H1 (cell line): Measurements from ENCODE around the gene ZNF705A. TPM values are rescaled to one million over a fixed set of nuclear protein-coding genes. Genes with fewer than 3 reads are reported as not detected.
"Not testable (repeated sequence)": the region's sequence is repeated elsewhere in the genome, so short reads cannot be mapped to it uniquely, and the experiment has no call there.

Experiments
- CTCF ChIA-PET: fragments of 300-600 bp; sonication (Branson Sonifier 250); formaldehyde crosslinking; loops from one replicate; lab custom pipeline; 2021; ENCODE audit not compliant: partially characterized antibody; lab: Charles Lee
- POLR2A ChIA-PET: fragments of 300-600 bp; sonication (Branson Sonifier 250); formaldehyde crosslinking; loops from one replicate; lab custom pipeline; 2021; ENCODE audit warnings: inconsistent platforms; ENCODE audit not compliant: partially characterized antibody; lab: Charles Lee
- DNase-seq, 2 experiments: peaks; one replicate each; pipeline versions ENCODE4 v3.0.0 to v3.0.0-alpha.2; 2010 to 2022; ENCODE audit warnings: low spot score in 2 of 2, low read depth in 1 of 2, mixed read lengths in 1 of 2
- FAIRE-seq: peaks from 2 replicates; lab custom pipeline; 2011; peaks lifted over from hg19 to GRCh38; lab: Jason Lieb, UNC
- H2AFZ ChIP-seq: 2 replicates; pipeline ENCODE4 v1.8.1; 2012; ENCODE audit warnings: low read length, inconsistent platforms
- H2AK5ac ChIP-seq: 2 replicates; pipeline ENCODE4 v1.6.1; 2013; ENCODE audit warnings: low read depth, low read length
- H2BK120ac ChIP-seq: replicated peaks from 2 replicates; pipeline ENCODE3; 2013; ENCODE audit warnings: low read depth, low read length, inconsistent platforms
- H2BK12ac ChIP-seq: 2 replicates; pipeline ENCODE4 v1.6.1; 2013; ENCODE audit warnings: low read depth, low read length
- H2BK15ac ChIP-seq: 2 replicates; pipeline ENCODE4 v1.6.1; 2013; ENCODE audit warnings: low read length
- H2BK20ac ChIP-seq: 2 replicates; pipeline ENCODE4 v1.6.1; 2013; ENCODE audit warnings: low read length
- H2BK5ac ChIP-seq: 2 replicates; pipeline ENCODE4 v1.6.1; 2013; ENCODE audit warnings: low read depth, low read length
- H3K14ac ChIP-seq: 2 replicates; pipeline ENCODE4 v1.6.1; 2013; ENCODE audit warnings: inconsistent platforms; ENCODE audit not compliant: insufficient read length
- H3K18ac ChIP-seq: 2 replicates; pipeline ENCODE4 v1.6.1; 2013; ENCODE audit warnings: low read length; ENCODE audit errors: extremely low read depth
- H3K23ac ChIP-seq: 2 replicates; pipeline ENCODE4 v1.6.1; 2013; ENCODE audit warnings: inconsistent platforms; ENCODE audit not compliant: insufficient read length
- H3K23me2 ChIP-seq: 2 replicates; pipeline ENCODE4 v1.6.1; 2013; ENCODE audit warnings: low read depth, low read length
- H3K27ac ChIP-seq: 2 replicates; pipeline ENCODE4 v1.6.1; 2011; ENCODE audit warnings: low read depth, low read length, inconsistent platforms
- H3K27me3 ChIP-seq, 4 experiments: replicated peaks in 1 of 4; 1 replicate in 1 of 4; 2 replicates in 3 of 4; pipeline versions ENCODE4 v1.6.1 to v1.8.1; 2011 to 2013; ENCODE audit warnings: low read length in 3 of 4, mild to moderate bottlenecking in 3 of 4, inconsistent platforms in 2 of 4, mixed read lengths in 2 of 4, moderate library complexity in 1 of 4; ENCODE audit not compliant: control insufficient read depth in 3 of 4, insufficient read depth in 3 of 4; ENCODE audit errors: extremely low read depth in 1 of 4
- H3K36me3 ChIP-seq, 4 experiments: 2 replicates each; pipeline versions ENCODE4 v1.6.1 to v1.8.1; 2011 to 2013; ENCODE audit warnings: mild to moderate bottlenecking in 4 of 4, low read length in 3 of 4, moderate library complexity in 2 of 4, control low read depth in 1 of 4, inconsistent platforms in 1 of 4; ENCODE audit not compliant: insufficient read depth in 4 of 4, control insufficient read depth in 2 of 4
- H3K4ac ChIP-seq: replicated peaks from 2 replicates; pipeline ENCODE3; 2013; ENCODE audit warnings: low read length, low read depth, mixed read lengths, inconsistent platforms; ENCODE audit not compliant: insufficient read length
- H3K4me1 ChIP-seq, 4 experiments: replicated peaks in 1 of 4; 1 replicate in 1 of 4; 2 replicates in 3 of 4; pipeline versions ENCODE4 v1.6.1 to v1.8.1; 2011 to 2013; ENCODE audit warnings: low read length in 3 of 4, inconsistent platforms in 2 of 4, mixed read lengths in 1 of 4; ENCODE audit not compliant: insufficient read depth in 4 of 4, control insufficient read depth in 3 of 4
- H3K4me2 ChIP-seq, 2 experiments: 2 replicates each; pipeline versions ENCODE4 v1.6.1 to v1.8.1; 2011 to 2013; ENCODE audit warnings: low read depth in 2 of 2, low read length in 2 of 2, control low read depth in 1 of 2, inconsistent platforms in 1 of 2, mild to moderate bottlenecking in 1 of 2; ENCODE audit not compliant: insufficient read depth in 1 of 2
- H3K4me3 ChIP-seq, 4 experiments: fragments of 200-600, 300-600 bp in 1 of 4; sonication (generic), shearing (Covaris generic), sonication (Bioruptor Twin) in 1 of 4; 2 replicates each; pipeline versions ENCODE4 v1.5.1 to v1.8.1; 2011 to 2016; ENCODE audit warnings: low read length in 4 of 4, low read depth in 3 of 4, control low read depth in 2 of 4, inconsistent platforms in 2 of 4, mild to moderate bottlenecking in 2 of 4, mixed read lengths in 1 of 4, moderate library complexity in 1 of 4; ENCODE audit not compliant: insufficient read depth in 2 of 4; ENCODE audit errors: extremely low read depth in 1 of 4
- H3K56ac ChIP-seq: replicated peaks from 2 replicates; pipeline ENCODE3; 2013; ENCODE audit warnings: low read depth, mild to moderate bottlenecking, mixed read lengths, low read length, inconsistent platforms; ENCODE audit not compliant: insufficient read length
- H3K79me1 ChIP-seq: 2 replicates; pipeline ENCODE4 v1.6.1; 2013; ENCODE audit warnings: low read depth, low read length, control low read depth
- H3K79me2 ChIP-seq, 2 experiments: 2 replicates each; pipeline versions ENCODE4 v1.6.1 to v1.8.1; 2012 to 2013; ENCODE audit warnings: low read length in 2 of 2, mild to moderate bottlenecking in 2 of 2, inconsistent platforms in 1 of 2; ENCODE audit not compliant: insufficient read depth in 2 of 2, control insufficient read depth in 1 of 2
- H3K9ac ChIP-seq, 4 experiments: replicated peaks in 1 of 4; 1 replicate in 1 of 4; 2 replicates in 3 of 4; pipeline versions ENCODE4 v1.6.1 to v1.8.1; 2011 to 2013; ENCODE audit warnings: low read depth in 3 of 4, low read length in 3 of 4, control low read depth in 2 of 4, mild to moderate bottlenecking in 2 of 4, moderate library complexity in 2 of 4, inconsistent platforms in 1 of 4; ENCODE audit errors: extremely low read depth in 1 of 4
- H3K9me3 ChIP-seq, 2 experiments: 2 replicates each; pipeline versions ENCODE4 v1.6.1 to v1.8.1; 2012 to 2013; ENCODE audit warnings: mild to moderate bottlenecking in 2 of 2, moderate library complexity in 2 of 2, control low read depth in 1 of 2, inconsistent platforms in 1 of 2, low read depth in 1 of 2, low read length in 1 of 2, mixed read lengths in 1 of 2; ENCODE audit not compliant: insufficient read depth in 2 of 2
- H4K20me1 ChIP-seq, 2 experiments: replicated peaks in 1 of 2; 2 replicates each; pipeline versions ENCODE3 to v1.8.1; 2011 to 2013; ENCODE audit warnings: inconsistent platforms in 2 of 2, low read length in 2 of 2, mild to moderate bottlenecking in 1 of 2; ENCODE audit not compliant: insufficient read depth in 2 of 2, control insufficient read depth in 1 of 2
- H4K5ac ChIP-seq: 2 replicates; pipeline ENCODE4 v1.6.1; 2013; ENCODE audit warnings: low read length, low read depth, mixed read lengths, inconsistent platforms; ENCODE audit not compliant: insufficient read length
- H4K8ac ChIP-seq: 2 replicates; pipeline ENCODE4 v1.8.0; 2013; ENCODE audit warnings: mild to moderate bottlenecking, moderate library complexity, low read length, inconsistent platforms; ENCODE audit not compliant: insufficient read depth; ENCODE audit errors: extremely low read depth
- H4K91ac ChIP-seq: replicated peaks from 2 replicates; pipeline ENCODE3; 2013; ENCODE audit warnings: low read length, mixed read lengths, inconsistent platforms; ENCODE audit not compliant: insufficient read length
- WGBS, 2 experiments: shearing (Covaris generic) in 1 of 2; methylation state at CpG; one replicate each; pipeline versions ENCODE4 v1.1.6 to v1.1.7; 2013 to 2015; ENCODE audit warnings: low lambda C conversion rate in 2 of 2, mixed read lengths in 2 of 2, inconsistent platforms in 1 of 2, low coverage in 1 of 2, missing lambda C conversion rate in 1 of 2; ENCODE audit not compliant: insufficient replicate concordance in 2 of 2, insufficient coverage in 1 of 2, insufficient read length in 1 of 2; ENCODE audit errors: extremely low coverage in 1 of 2, missing lambda C conversion rate in 1 of 2; 5-methylcytosine and 5-hydroxymethylcytosine counted together
- polyA plus RNA-seq, 7 experiments: library from polyadenylated mRNA; depleted of rRNA in 3 of 7; stranded (reverse) in 5 of 7; unstranded in 2 of 7; fragments of >200 nt in 5 of 7; fragments of 200-250 nt in 2 of 7; gene quantifications; 1 replicate in 5 of 7; 2 replicates in 1 of 7; 4 replicates in 1 of 7; pipeline versions ENCODE4 v1.2.1 to v1.2.3, GENCODE V29; 2011 to 2013; ENCODE audit warnings: missing spikeins in 2 of 7, mixed read lengths in 2 of 7
- total RNA-seq: library from RNA; stranded (reverse); fragmentation: NEBNext Ultra II Directional; extraction: Animal tissue kit (Norgen Biotek cat#: 25700); gene quantifications from 2 replicates; pipeline ENCODE4 v1.2.1, GENCODE V29; 2021

Gene ZNF705A
- total and polyA plus RNA-seq, 2 of the 8 experiments (the other 6 are each of a cell fraction or from before 2014, with no cell fraction given), result not detected

DNA sequence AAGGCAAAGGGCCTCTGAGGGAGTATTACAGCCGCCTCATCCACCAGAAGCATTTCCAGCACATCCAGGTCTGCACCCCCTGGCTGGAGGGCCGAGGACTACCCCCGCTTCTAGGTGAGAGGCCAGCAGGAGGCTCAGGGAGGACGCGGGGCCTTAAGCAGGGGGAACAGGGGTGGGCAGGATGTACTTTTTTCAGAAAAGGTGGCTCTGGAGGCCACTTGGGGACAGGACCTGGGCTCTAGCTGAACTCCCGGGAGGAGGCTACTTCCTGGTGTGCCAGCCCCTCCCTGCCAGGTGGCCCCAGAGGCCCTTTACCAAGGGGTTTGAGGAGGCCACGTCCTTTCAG is 70.9 kb downstream of the ZNF705A start:
- H3K23ac ChIP-seq, FAIRE-seq, DNase-seq, H2BK20ac ChIP-seq, CTCF ChIA-PET, H4K91ac ChIP-seq, H4K5ac ChIP-seq, H3K14ac ChIP-seq, H2BK5ac ChIP-seq, H2BK120ac ChIP-seq, H2AK5ac ChIP-seq, H2AFZ ChIP-seq, H3K27me3 ChIP-seq, H3K56ac ChIP-seq, H3K4me2 ChIP-seq, H3K9ac ChIP-seq, H3K9me3 ChIP-seq, H3K4me3 ChIP-seq, H3K18ac ChIP-seq, H3K36me3 ChIP-seq, H3K4me1 ChIP-seq, H3K4ac ChIP-seq, H4K20me1 ChIP-seq, H2BK12ac ChIP-seq, H3K79me2 ChIP-seq, H3K23me2 ChIP-seq, H4K8ac ChIP-seq, H3K27ac ChIP-seq, H3K79me1 ChIP-seq, POLR2A ChIA-PET, H2BK15ac ChIP-seq: not testable (repeated sequence)
- WGBS, 2 experiments, result 89% methylated on average over 5 of the region's 7 CpGs; no CpG with 5 or more reads in 1 of the 2 experiments

DNA sequence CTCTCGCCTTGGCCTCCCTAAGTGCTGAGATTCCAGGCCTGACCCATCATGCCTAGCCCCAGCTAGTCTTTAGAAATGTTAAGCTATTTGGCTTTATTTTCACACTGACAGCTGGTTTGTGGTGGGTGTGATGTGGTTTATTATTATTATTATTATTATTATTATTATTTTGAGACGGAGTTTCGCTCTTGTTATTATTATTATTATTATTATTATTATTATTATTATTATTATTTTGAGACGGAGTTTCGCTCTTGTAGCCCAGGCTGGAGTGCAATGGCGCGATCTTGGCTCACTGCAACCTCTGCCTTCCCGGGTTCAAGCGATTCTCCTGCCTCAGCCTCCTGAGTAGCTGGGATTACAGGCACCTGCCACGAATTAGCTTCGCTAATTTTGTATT is 71.8 kb downstream of the ZNF705A start:
- H3K18ac ChIP-seq, H3K79me1 ChIP-seq, H3K36me3 ChIP-seq, H2AFZ ChIP-seq, DNase-seq, H2BK20ac ChIP-seq, H4K91ac ChIP-seq, H3K23me2 ChIP-seq, H2BK15ac ChIP-seq, H4K20me1 ChIP-seq, H3K9ac ChIP-seq, H3K14ac ChIP-seq, H2BK120ac ChIP-seq, H3K4me1 ChIP-seq, FAIRE-seq, H3K4me2 ChIP-seq, H2BK5ac ChIP-seq, H2AK5ac ChIP-seq, H2BK12ac ChIP-seq, H3K9me3 ChIP-seq, H3K27me3 ChIP-seq, H4K5ac ChIP-seq, H3K4me3 ChIP-seq, H3K79me2 ChIP-seq, H4K8ac ChIP-seq, H3K23ac ChIP-seq, H3K27ac ChIP-seq, H3K56ac ChIP-seq, POLR2A ChIA-PET, H3K4ac ChIP-seq: not testable (repeated sequence)
- WGBS, 2 experiments, result 93% methylated on average over 11 of the region's 11 CpGs; no CpG with 5 or more reads in 1 of the 2 experiments
- CTCF ChIA-PET, result interaction anchor here (0.7 kb wide), 2 partner anchors 9 to 271 kb away, joined by 3 read pairs; no protein-coding TSS in a partner anchor
